ENCODE results near the gene DENND4C.
"Not testable (repeated sequence)": the region's sequence is repeated elsewhere in the genome, so short reads cannot be mapped to it uniquely, and the experiment has no call there.

DENND4C gene

GRCh38 chr9:19375538-19375937, 145.0 kb downstream of the DENND4C start:
- DNase-seq (ENCODE audit: low read depth), result no peak

- no peak for DNase-seq (ENCODE audit: low read depth)
Observed at GRCh38 chr9:19376931-19377330, 146.4 kb downstream of the DENND4C start.

- no peak for DNase-seq (ENCODE audit: low read depth)
Observed at GRCh38 chr9:19378164-19378563, 147.7 kb downstream of the DENND4C start.

- DNase-seq (ENCODE audit: low read depth), result no peak
Observed at GRCh38 chr9:19378647-19379046, 148.2 kb downstream of the DENND4C start.

GRCh38 chr9:19379283-19379682, 148.8 kb downstream of the DENND4C start:
- no peak for DNase-seq (ENCODE audit: low read depth)

GRCh38 chr9:19379697-19380046, 149.2 kb downstream of the DENND4C start:
- peak; percentile 15 for DNase-seq (ENCODE audit: low read depth)

- no peak for DNase-seq (ENCODE audit: low read depth)
Observed at GRCh38 chr9:19380826-19381075, 150.3 kb downstream of the DENND4C start.

- no peak for DNase-seq (ENCODE audit: low read depth)
Observed at GRCh38 chr9:19381656-19382055, 151.2 kb downstream of the DENND4C start.

GRCh38 chr9:19385212-19385611, 154.7 kb downstream of the DENND4C start:
- DNase-seq (ENCODE audit: low read depth), result not testable (repeated sequence)

- no peak for DNase-seq (ENCODE audit: low read depth)
Observed at GRCh38 chr9:19385786-19386501, 155.5 kb downstream of the DENND4C start.

- DNase-seq (ENCODE audit: low read depth), result no peak
Observed at GRCh38 chr9:19386502-19387044, 156.1 kb downstream of the DENND4C start.

- DNase-seq (ENCODE audit: low read depth), result no peak
Observed at GRCh38 chr9:19387317-19387716, 156.8 kb downstream of the DENND4C start.

- DNase-seq (ENCODE audit: low read depth), result not testable (repeated sequence)
Observed at GRCh38 chr9:19389539-19389938, 159.0 kb downstream of the DENND4C start.

- DNase-seq (ENCODE audit: low read depth), result no peak
Observed at GRCh38 chr9:19397845-19398244, 167.4 kb downstream of the DENND4C start.

GRCh38 chr9:19403231-19403630, 172.7 kb downstream of the DENND4C start:
- not testable (repeated sequence) for DNase-seq (ENCODE audit: low read depth)

- DNase-seq (ENCODE audit: low read depth), result no peak
Observed at GRCh38 chr9:19404283-19405075, 174.0 kb downstream of the DENND4C start.

GRCh38 chr9:19405771-19406170, 175.3 kb downstream of the DENND4C start:
- no peak for DNase-seq (ENCODE audit: low read depth)

- no peak for DNase-seq (ENCODE audit: low read depth)
Observed at GRCh38 chr9:19408316-19408692, 177.8 kb downstream of the DENND4C start.

- peak; percentile 74 for DNase-seq (ENCODE audit: low read depth)
Observed at GRCh38 chr9:19408693-19409400, 178.4 kb downstream of the DENND4C start, which contains the start of gene ACER2. TSS of gene ACER2 (plus strand) at chr9:19409009. CDS start at chr9:19409085, 76 bp downstream.

- no peak for DNase-seq (ENCODE audit: low read depth)
Observed at GRCh38 chr9:19409401-19410194, 179.1 kb downstream of the DENND4C start.

GRCh38 chr9:19410195-19410503, 179.7 kb downstream of the DENND4C start:
- no peak for DNase-seq (ENCODE audit: low read depth)

- DNase-seq (ENCODE audit: low read depth), result no peak
Observed at GRCh38 chr9:19410594-19410993, 180.1 kb downstream of the DENND4C start.
